Measurements from ENCODE around the gene TMEM175. TPM values are rescaled to one million over a fixed set of nuclear protein-coding genes. Genes with fewer than 3 reads are reported as not detected.

The TMEM175 gene, protein sequence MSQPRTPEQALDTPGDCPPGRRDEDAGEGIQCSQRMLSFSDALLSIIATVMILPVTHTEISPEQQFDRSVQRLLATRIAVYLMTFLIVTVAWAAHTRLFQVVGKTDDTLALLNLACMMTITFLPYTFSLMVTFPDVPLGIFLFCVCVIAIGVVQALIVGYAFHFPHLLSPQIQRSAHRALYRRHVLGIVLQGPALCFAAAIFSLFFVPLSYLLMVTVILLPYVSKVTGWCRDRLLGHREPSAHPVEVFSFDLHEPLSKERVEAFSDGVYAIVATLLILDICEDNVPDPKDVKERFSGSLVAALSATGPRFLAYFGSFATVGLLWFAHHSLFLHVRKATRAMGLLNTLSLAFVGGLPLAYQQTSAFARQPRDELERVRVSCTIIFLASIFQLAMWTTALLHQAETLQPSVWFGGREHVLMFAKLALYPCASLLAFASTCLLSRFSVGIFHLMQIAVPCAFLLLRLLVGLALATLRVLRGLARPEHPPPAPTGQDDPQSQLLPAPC
- 10.5 and 13.0 TPM in 2 replicates for total RNA-seq (2014; rRNA removed; shearing (Covaris generic))
- 21.6 and 30.6 TPM in 2 replicates for polyA plus RNA-seq (2015; cell fraction: cytosol; rRNA removed)
- polyA plus RNA-seq (2015; cell fraction: nucleus; rRNA removed): 210 and 286 TPM in 2 replicates

DNA sequence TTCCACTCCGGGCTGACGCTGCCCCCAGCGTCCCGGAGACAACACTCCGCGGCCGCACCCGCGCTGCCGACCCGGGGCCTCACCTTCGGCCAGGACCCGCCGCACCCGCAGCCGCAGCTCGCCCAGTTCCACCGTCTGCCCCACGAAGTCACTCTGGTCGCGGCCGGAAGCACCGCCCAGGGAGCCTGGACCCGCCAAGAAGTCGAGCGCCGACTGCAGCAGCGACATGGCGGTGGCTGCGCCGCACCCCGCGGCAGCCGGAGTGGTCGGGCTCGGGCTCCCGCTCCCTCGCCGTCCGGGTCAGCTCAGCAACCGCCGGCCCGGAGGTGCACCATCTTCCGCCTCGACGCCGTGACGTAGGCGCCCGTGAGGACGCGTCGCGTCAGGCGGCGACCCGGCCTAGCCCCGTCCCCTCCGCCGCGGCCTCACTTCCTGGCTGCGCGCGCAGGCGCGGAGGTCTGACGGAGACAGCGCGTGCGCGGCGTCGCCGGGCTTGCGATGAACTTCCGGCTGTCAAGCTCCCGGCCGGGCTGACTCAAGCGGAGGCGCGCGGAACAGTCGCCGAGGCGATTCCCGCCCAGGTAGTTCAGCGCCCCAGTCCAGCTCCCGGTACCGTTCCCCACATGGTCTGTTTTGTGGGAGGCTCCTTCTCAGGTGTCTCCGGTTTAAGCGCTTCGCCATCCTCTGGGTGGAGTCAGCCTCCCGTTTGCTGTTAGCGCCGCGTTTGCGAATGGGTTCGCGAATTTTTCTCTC is at the start of gene TMEM175, which contains the start of gene GAK:
Gene TMEM175, plus strand, starts transcription at position 501 of the 753 bp plus-strand sequence. CDS start 15,280 bp downstream, outside the sequence.
Gene GAK, minus strand, starts transcription at position 357 of the 753 bp plus-strand sequence. Its CDS starts 129 bp downstream, at position 228.
- in situ Hi-C loops (cut with HindIII; ENCODE audit: low pct_unique_long_range_greater_than_20kb, low sequenced_read_pairs): no loop called here
- peak; percentile 93 for DNase-seq (ENCODE audit: low read depth, low spot score)

DNA sequence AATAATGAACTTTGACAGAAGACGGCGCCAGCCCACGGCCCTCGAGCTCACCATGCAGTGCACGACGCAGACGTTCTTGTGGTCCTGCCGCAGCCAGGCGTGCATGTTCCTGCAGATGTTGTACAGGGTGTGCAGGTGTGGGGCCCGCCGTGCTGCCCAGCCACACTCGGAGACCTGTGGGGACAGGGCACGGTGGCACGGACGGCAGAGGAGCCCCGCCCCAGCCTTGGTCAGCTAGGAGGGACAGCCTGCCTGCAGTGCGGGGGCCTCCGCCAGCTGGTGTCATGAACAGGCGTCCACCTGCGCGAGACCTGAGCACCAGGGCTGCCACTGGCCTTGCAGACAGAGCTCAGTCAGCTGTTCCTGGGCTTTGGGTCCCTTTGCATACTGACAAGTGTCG is 49.6 kb upstream of the TMEM175 start:
- in situ Hi-C loops (cut with HindIII; ENCODE audit: low pct_unique_long_range_greater_than_20kb, low sequenced_read_pairs): no loop called here
- DNase-seq (ENCODE audit: low read depth, low spot score): no peak

GRCh38 chr4:883377-884095 is 48.7 kb upstream of the TMEM175 start:
- in situ Hi-C loops (cut with HindIII; ENCODE audit: low pct_unique_long_range_greater_than_20kb, low sequenced_read_pairs): no loop called here

GRCh38 chr4:884259-884658 is 48.0 kb upstream of the TMEM175 start:
- DNase-seq (ENCODE audit: low read depth, low spot score): no peak
- in situ Hi-C loops (cut with HindIII; ENCODE audit: low pct_unique_long_range_greater_than_20kb, low sequenced_read_pairs): no loop called here

More at GRCh38 chr4:883377-884095, 48.7 kb upstream of the TMEM175 start:
- DNase-seq (ENCODE audit: low read depth, low spot score): no peak

DNA sequence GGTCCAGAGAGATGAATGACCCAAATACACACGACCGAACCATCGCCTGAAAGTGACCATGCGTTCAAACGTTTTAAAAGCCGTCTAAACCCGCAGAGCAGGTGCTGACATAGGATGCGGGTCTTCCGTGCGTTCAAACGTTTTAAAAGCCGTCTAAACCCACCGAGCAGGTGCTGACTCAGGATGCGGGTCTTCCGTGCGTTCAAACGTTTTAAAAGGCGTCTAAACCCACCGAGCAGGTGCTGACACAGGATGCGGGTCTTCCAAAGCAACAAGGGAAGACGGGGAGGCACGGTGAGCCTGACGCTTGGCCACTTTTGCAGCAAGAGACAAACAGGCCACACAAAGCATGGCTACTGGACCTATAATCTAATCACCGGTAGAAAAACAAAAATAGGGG is 47.4 kb upstream of the TMEM175 start:
- in situ Hi-C loops (cut with HindIII; ENCODE audit: low pct_unique_long_range_greater_than_20kb, low sequenced_read_pairs): no loop called here
- DNase-seq (ENCODE audit: low read depth, low spot score): no peak

- no peak for DNase-seq (ENCODE audit: low read depth, low spot score)
- in situ Hi-C loops (cut with HindIII; ENCODE audit: low pct_unique_long_range_greater_than_20kb, low sequenced_read_pairs): no loop called here
Measured at GRCh38 chr4:885353-885752, 46.9 kb upstream of the TMEM175 start.

GRCh38 chr4:886244-886643 is 46.0 kb upstream of the TMEM175 start:
- in situ Hi-C loops (cut with HindIII; ENCODE audit: low pct_unique_long_range_greater_than_20kb, low sequenced_read_pairs): no loop called here
- DNase-seq (ENCODE audit: low read depth, low spot score): no peak

GRCh38 chr4:887034-887763 is 45.1 kb upstream of the TMEM175 start:
- in situ Hi-C loops (cut with HindIII; ENCODE audit: low pct_unique_long_range_greater_than_20kb, low sequenced_read_pairs): no loop called here
- DNase-seq (ENCODE audit: low read depth, low spot score): no peak

DNA sequence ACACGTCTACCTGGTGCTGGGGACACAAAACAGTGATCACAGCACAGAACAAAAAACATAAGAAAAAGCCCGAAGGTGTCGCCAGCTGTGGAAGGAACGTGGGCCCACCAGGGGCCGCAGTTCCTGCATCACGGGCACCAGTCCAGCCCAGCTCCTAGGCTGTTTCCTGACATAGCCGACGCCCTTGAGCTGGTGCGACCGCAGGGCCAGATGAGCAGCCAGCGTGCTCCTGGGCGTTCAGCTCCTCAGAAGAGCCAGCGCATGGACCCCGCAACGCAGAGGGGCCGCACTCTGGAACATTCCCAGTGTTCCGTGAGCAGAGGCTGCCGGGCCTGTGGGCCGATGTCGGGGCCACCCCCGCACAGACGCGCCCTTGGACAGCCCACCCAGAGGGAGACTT is 44.2 kb upstream of the TMEM175 start:
- no peak for DNase-seq (ENCODE audit: low read depth, low spot score)
- in situ Hi-C loops (cut with HindIII; ENCODE audit: low pct_unique_long_range_greater_than_20kb, low sequenced_read_pairs): no loop called here

DNA sequence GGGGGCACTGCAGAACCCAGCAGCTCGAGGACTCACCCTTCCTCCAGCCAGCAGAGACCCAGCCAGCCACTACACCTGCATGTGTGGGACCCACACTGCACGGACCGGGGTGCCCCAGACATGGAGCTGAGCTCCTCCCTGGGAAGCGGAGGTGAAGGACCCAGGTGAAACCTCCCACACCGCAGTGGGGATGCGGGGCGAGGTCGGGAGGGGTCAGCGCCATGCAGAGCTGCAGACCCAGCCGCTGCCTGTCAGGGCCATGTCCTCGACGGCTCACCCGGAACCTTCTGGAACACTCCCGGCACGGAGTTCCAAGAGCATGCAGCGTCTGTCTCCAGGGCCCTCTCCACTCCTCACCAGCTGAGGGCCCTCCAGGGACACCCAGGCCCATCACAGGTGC is 42.7 kb upstream of the TMEM175 start:
- in situ Hi-C loops (cut with HindIII; ENCODE audit: low pct_unique_long_range_greater_than_20kb, low sequenced_read_pairs): no loop called here
- no peak for DNase-seq (ENCODE audit: low read depth, low spot score)

DNA sequence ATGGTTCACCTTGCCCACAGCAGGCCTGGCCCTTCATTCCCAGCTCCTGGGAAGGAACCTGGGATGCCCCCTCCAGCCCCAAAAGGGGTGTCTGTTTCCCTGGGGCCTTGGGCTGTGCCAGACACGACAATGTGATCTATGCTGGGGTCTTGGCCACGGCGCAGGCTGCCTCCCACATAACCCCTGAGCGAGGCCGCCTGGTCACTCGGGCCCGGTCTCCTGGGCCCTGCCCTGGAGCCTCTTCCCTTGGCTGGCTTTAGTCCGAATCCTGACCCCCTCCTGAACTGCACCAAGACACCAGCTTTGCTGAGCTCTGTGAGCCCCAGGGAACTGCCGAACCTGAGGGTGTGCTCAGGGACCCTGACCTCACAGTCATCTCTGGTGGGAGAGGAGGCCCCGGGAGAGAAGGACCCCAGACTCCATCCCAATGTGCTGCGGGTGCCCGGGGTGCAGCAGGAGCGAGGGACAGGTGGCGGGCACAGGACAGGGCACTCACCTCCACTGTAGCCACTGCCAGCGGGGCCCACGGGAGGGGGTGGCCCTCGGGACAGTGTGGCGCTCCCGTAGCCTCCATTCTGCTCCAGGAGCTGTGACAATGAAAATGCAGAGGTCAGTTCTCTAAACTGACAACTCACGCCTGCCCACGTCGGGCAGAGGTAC is 42.1 kb upstream of the TMEM175 start:
- in situ Hi-C loops (cut with HindIII; ENCODE audit: low pct_unique_long_range_greater_than_20kb, low sequenced_read_pairs): no loop called here
- no peak for DNase-seq (ENCODE audit: low read depth, low spot score)

DNA sequence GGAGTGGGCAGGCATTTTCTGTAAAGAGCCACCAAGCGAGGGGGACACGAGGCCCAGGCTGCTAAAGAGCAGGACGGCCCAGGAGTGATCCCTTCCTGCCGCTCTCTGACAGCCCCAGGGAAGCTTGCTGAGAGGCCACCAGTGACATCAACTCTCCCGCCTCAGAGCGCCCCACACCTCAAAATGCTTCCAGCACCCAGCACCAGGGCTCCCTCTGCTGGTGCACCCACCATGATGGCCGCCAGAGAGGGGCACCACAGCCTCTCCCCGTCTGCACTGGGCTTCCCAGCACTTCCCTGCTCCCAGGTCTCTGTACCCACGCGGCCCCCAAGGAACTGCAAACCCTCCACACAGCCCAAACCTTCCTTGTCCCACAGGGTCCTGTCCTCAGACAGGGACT is 40.5 kb upstream of the TMEM175 start:
- in situ Hi-C loops (cut with HindIII; ENCODE audit: low pct_unique_long_range_greater_than_20kb, low sequenced_read_pairs): no loop called here
- DNase-seq (ENCODE audit: low read depth, low spot score): no peak

DNA sequence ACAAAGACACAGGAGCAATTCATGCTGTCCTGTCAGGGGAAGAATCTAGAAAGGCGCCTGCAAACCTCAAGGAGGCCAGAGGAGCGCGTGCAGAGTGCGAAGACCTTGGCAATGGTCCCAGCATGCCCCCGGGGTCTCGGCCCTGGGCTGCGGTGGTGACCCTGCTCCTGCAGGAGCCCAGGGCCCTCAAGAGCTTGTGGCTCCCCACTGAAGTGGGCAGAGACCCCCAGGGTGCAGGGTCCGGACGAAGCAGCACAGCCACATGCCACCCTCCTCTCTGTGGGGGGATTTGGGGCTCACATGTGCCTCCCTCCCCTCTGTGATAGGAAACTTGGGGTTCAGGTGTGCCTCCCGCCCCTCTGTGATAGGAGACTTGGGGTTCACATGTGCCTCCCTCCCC is 39.5 kb upstream of the TMEM175 start:
- in situ Hi-C loops (cut with HindIII; ENCODE audit: low pct_unique_long_range_greater_than_20kb, low sequenced_read_pairs): no loop called here
- no peak for DNase-seq (ENCODE audit: low read depth, low spot score)

GRCh38 chr4:893276-893994 is 38.8 kb upstream of the TMEM175 start:
- DNase-seq (ENCODE audit: low read depth, low spot score): no peak
- in situ Hi-C loops (cut with HindIII; ENCODE audit: low pct_unique_long_range_greater_than_20kb, low sequenced_read_pairs): no loop called here

- no peak for DNase-seq (ENCODE audit: low read depth, low spot score)
- in situ Hi-C loops (cut with HindIII; ENCODE audit: low pct_unique_long_range_greater_than_20kb, low sequenced_read_pairs): no loop called here
Measured at GRCh38 chr4:893995-894705, 38.1 kb upstream of the TMEM175 start.

- no peak for DNase-seq (ENCODE audit: low read depth, low spot score)
- in situ Hi-C loops (cut with HindIII; ENCODE audit: low pct_unique_long_range_greater_than_20kb, low sequenced_read_pairs): no loop called here
Measured at GRCh38 chr4:895596-895995, 36.7 kb upstream of the TMEM175 start.

All from SK-MEL-5 (cell line).